ENCODE measurements around the gene RHOBTB3. TPM values are rescaled to one million over a fixed set of nuclear protein-coding genes. Genes with fewer than 3 reads are reported as not detected.
"Not testable (repeated sequence)": the region's sequence is repeated elsewhere in the genome, so short reads cannot be mapped to it uniquely, and the experiment has no call there.

The RHOBTB3 gene
- total RNA-seq, 2 donors from 2014 or later, result 0.95 to 2.1 TPM

- Mint-ChIP-seq H3K4me3 (no peak overlapping the region), H3K36me3 (ENCODE audit: low read depth) (no peaks in the 10 kb centered on the region), H3K4me1 (no peaks in the 10 kb centered on the region), H3K27me3 (peaks cover 6% of the 10 kb centered on the region), H3K9me3 (no peaks in the 10 kb centered on the region), H3K27ac (no peak overlapping the region)
- ATAC-seq (replicated peaks), result no peak
Observed at GRCh38 chr5:95709967-95710650, 21.0 kb upstream of the RHOBTB3 start.

DNA sequence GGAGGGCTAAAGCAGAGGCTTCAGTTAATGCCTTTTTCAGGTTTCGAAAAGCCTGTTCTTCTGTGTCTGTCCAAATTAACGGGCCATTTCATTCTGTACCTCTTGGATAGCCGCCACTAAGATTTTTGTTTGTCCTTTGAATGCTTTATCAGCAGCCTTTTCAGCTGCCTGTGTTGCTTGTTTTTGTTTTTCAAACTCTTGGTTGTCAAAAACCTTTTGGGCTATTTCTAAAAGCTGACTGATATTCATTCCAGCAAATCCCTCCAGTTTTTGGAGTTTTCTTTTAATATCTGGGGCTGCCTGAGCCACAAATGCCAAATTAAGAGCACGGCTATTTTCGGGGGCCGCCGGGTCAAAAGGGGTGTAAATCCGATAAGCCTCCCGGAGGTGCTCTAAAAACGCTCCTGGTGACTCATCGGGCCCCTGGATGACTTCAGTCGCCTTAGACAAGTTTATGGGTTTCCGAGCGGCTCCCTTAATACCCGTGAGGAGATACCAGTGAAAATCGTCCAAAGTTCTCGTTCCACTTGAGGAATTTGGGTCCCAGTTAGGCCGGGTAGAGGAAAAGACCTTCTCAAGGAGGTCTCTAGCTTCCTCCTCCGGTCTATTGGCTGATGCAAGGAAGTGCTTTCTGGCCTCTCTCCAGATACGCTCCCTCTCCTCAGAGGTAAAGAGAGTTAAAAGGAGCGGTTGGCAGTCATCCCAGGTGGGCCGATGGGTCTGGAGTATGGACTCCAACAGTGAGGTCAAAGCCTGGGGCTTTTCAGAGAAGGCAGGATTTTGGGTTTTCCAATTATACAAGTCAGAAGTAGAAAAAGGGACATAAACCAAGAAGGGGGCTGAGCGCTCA lies 20.3 kb upstream of the RHOBTB3 start:
- H3K27me3 Mint-ChIP-seq; H3K36me3 Mint-ChIP-seq (ENCODE audit: low read depth); H3K27ac Mint-ChIP-seq: not testable (repeated sequence)

DNA sequence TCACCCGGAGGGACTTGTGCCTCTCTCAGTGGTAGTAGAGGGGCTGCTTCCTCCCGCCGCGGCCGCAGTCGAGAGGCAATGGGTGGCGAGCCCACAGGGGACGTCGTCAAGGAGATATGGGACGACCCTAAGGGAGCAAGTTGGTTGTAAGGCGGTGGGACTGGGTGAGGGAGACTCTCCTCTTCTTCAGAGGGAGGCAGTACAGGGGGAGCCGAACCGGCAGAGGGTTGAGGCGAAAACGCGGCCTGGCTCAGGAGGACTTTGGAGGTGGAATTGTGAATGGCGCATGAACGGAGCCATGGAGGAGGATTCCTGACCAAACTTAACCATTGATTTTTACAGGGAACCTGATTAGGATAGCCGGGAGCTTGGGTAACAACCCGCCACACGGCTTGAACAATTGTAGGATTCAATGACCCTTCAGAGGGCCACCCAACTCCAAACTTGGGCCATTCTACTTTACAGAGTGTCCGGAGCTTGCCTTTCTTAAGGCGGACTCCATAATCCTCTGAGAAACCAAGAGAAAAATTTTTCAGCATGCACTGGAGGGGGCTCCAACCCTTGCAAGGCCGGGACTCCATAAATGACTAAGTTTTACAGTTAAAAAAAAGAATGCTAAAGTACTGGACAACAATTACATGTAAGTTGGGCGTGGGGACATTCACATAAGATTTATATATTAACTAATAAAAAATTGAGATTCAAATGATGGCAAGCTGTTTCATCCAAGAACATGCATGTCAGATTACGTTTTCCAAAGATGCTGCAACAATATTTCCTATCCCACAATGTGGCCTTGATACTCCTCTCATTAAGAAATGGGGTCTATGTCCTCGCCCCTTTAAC lies 19.4 kb upstream of the RHOBTB3 start:
- H3K27me3 Mint-ChIP-seq, result peaks cover 6% of the 10 kb centered on the region
- H3K4me1 Mint-ChIP-seq, result peaks cover 15% of the 10 kb centered on the region
- no peak overlapping the region for H3K27ac Mint-ChIP-seq
- no peak for ATAC-seq (replicated peaks)
- no peaks in the 10 kb centered on the region for H3K36me3 Mint-ChIP-seq (ENCODE audit: low read depth)
- H3K9me3 Mint-ChIP-seq, result no peaks in the 10 kb centered on the region
- H3K4me3 Mint-ChIP-seq, result no peak overlapping the region

More for the DNA sequence above, 20.3 kb upstream of the RHOBTB3 start:
- not testable (repeated sequence) for H3K9me3 Mint-ChIP-seq; ATAC-seq (replicated peaks); H3K4me3 Mint-ChIP-seq; H3K4me1 Mint-ChIP-seq

GRCh38 chr5:95712347-95712958 lies 18.7 kb upstream of the RHOBTB3 start:
- Mint-ChIP-seq H3K4me1 (peaks cover 15% of the 10 kb centered on the region), H3K4me3 (no peak overlapping the region), H3K36me3 (ENCODE audit: low read depth) (no peaks in the 10 kb centered on the region), H3K27me3 (peaks cover 2% of the 10 kb centered on the region), H3K27ac (no peak overlapping the region), H3K9me3 (no peaks in the 10 kb centered on the region)
- ATAC-seq (replicated peaks), result peak; percentile 87

DNA sequence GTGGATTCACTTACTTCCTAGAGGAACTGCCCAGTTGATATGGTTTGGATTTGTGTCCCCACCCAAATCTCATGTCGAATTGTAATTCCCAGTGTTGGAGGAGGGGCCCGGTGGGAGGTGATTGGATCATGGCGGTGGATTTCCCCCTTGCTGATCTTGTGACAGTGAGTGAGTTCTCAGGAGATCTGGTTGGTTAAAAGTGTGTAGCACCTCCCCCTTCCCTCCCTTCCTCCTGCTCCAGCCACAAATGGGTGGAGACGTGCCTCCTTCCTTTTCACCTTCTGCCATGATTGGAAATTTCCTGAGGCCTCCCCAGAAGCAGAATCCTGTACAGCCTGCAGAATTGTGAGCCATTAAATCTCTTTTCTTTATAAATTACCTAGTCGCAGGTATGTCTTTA lies 17.9 kb upstream of the RHOBTB3 start:
- not testable (repeated sequence) for H3K27me3 Mint-ChIP-seq; H3K36me3 Mint-ChIP-seq (ENCODE audit: low read depth); ATAC-seq (replicated peaks); H3K4me3 Mint-ChIP-seq; H3K27ac Mint-ChIP-seq; H3K9me3 Mint-ChIP-seq
- H3K4me1 Mint-ChIP-seq, result peaks cover 15% of the 10 kb centered on the region

GRCh38 chr5:95713960-95714710 lies 17.0 kb upstream of the RHOBTB3 start:
- ATAC-seq (replicated peaks), result no peak
- Mint-ChIP-seq H3K4me3 (no peak overlapping the region), H3K36me3 (ENCODE audit: low read depth) (no peaks in the 10 kb centered on the region), H3K4me1 (peaks cover 15% of the 10 kb centered on the region), H3K27me3 (no peaks in the 10 kb centered on the region), H3K9me3 (no peaks in the 10 kb centered on the region), H3K27ac (no peak overlapping the region)

DNA sequence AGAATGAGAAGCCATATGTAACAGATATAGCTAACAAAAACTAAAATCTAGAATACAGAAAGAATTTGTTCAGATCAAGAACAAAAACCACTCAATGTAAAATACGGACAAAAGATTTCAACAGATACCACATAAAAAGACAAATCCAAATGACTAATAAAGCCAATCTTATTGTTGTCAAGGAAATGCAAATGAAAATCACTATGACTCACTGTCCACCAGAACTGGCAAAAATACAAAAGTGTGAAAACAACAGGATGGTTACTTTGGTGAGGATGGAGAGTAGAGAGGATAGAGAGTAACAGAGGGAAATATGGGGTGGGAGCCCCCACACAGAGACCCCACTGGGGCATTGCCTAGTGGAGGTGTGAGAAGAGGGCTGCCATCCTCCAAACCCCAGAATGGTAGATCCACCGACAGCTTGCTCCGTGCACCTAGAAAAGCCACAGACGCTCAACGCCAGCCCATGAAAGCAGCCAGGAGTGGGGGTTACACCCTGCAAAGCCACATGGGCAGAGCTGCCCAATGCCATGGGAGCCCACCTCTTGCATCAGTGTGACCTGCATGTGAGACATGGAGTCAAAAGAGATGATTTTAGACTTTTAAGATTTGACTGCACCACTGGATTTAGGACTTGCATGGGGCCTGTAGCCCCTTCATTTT lies 15.2 kb upstream of the RHOBTB3 start:
- Mint-ChIP-seq H3K4me3 (peak overlapping the region; percentile 10), H3K27me3 (no peaks in the 10 kb centered on the region)

GRCh38 chr5:95717439-95717838 lies 13.7 kb upstream of the RHOBTB3 start:
- Mint-ChIP-seq H3K27me3 (no peaks in the 10 kb centered on the region), H3K36me3 (ENCODE audit: low read depth) (no peaks in the 10 kb centered on the region), H3K4me1 (peaks cover 15% of the 10 kb centered on the region), H3K4me3 (no peak overlapping the region), H3K27ac (no peak overlapping the region), H3K9me3 (no peaks in the 10 kb centered on the region)
- no peak for ATAC-seq (replicated peaks)

More for the DNA sequence above, 15.2 kb upstream of the RHOBTB3 start:
- Mint-ChIP-seq H3K4me1 (peaks cover 15% of the 10 kb centered on the region), H3K36me3 (ENCODE audit: low read depth) (no peaks in the 10 kb centered on the region), H3K27ac (peak overlapping the region; percentile 65), H3K9me3 (no peaks in the 10 kb centered on the region)
- peak; percentile 60 for ATAC-seq (replicated peaks)

- H3K36me3 Mint-ChIP-seq (ENCODE audit: low read depth), result no peaks in the 10 kb centered on the region
Observed at GRCh38 chr5:95718203-95718602, 12.9 kb upstream of the RHOBTB3 start.

DNA sequence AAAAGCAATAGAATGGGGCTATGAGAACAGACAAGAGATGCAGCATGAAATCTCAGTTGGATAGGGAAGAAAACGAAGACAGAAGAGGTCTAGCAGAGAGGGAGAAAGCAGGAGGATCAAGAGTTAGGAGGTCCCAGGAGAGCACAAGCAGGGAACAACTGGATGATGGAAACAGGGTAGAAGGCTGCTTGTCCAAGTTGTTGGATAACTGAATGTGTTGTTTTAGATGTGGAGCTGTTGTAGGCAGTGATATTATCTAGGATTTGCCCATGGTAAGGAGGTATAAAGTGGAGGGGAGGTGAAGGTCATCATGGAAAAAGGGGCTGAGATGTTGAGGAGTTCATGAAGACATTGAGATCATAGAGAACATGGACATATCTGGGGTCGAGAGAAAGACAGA lies 12.4 kb upstream of the RHOBTB3 start:
- H3K27ac Mint-ChIP-seq, result no peak overlapping the region
- H3K9me3 Mint-ChIP-seq, result no peaks in the 10 kb centered on the region
- ATAC-seq (replicated peaks), result no peak
- no peaks in the 10 kb centered on the region for H3K27me3 Mint-ChIP-seq
- H3K36me3 Mint-ChIP-seq (ENCODE audit: low read depth), result no peaks in the 10 kb centered on the region
- no peak overlapping the region for H3K4me3 Mint-ChIP-seq
- H3K4me1 Mint-ChIP-seq, result peaks cover 15% of the 10 kb centered on the region

More at GRCh38 chr5:95718203-95718602, 12.9 kb upstream of the RHOBTB3 start:
- Mint-ChIP-seq H3K27me3 (no peaks in the 10 kb centered on the region), H3K4me1 (peaks cover 15% of the 10 kb centered on the region), H3K27ac (no peak overlapping the region), H3K4me3 (no peak overlapping the region), H3K9me3 (no peaks in the 10 kb centered on the region)
- ATAC-seq (replicated peaks), result peak; percentile 82

DNA sequence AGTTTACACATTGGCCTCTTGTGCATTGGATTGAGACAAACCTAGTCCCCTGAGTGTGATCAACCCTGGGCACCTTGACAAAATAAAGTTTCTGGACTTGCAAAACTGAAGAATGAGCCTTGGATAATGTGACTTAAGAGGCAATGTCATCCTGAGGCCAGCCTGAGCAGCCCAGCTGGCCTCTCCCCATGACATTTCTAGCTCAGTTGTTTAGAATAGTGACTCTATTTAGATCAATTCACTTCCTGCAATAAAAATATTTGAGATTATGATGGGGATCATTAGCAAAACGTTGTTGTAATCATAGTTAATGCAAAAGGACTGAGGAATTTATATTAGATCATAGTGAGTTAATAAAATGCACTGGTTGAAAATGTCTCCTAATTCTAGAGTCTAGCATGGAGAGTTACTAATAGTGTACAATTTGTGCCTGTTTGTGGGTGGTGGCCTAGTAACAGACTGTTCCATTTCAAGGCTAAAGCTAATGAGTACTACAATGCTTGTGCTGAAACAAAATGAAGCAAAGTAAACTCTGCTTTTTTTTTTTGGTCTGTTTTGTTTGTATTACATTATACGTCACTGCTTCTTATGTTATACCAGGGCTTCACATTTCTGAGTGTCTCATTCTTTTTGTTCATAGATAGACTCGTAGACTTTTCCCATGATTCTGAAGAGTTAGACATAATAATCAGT lies 10.9 kb upstream of the RHOBTB3 start:
- no peaks in the 10 kb centered on the region for H3K27me3 Mint-ChIP-seq
- H3K9me3 Mint-ChIP-seq, result no peaks in the 10 kb centered on the region
- H3K36me3 Mint-ChIP-seq (ENCODE audit: low read depth), result no peaks in the 10 kb centered on the region
- no peak overlapping the region for H3K27ac Mint-ChIP-seq
- no peak overlapping the region for H3K4me3 Mint-ChIP-seq
- no peak for ATAC-seq (replicated peaks)
- peaks cover 14% of the 10 kb centered on the region for H3K4me1 Mint-ChIP-seq

DNA sequence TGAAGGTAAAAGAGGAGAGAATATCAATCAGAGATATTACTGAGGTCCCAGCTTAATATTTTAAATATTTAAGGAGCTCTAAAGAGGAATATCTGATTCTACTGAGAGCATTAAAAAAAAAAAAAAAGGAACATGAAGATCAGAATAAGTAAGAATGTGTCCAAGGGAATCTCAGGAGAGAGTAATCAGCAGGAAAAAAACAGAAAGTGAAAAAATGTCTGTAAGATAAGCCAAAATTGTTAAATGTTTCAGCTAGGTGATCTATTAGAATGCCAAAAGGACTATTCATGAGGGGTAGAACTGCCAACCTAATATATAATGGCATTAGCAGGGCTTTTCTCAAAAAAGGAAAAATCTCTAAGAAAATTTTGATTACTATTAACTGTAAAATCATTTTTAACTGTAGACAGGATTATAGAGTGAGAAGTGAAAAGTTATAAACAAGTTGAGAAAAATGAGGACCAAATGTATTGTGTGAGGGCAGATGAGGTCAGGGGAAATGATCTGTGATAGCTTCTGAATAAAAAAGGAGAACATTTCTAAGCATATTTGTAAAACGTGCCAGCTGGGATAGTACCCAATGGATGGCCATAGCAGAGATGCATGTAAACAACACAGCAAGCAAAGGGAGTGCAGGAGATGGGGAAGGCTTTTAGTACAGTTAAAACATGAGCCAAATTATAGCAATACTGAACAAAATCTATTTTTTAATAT lies 9.4 kb upstream of the RHOBTB3 start:
- ATAC-seq (replicated peaks), result no peak
- Mint-ChIP-seq H3K4me1 (no peaks in the 10 kb centered on the region), H3K27ac (no peak overlapping the region), H3K4me3 (no peak overlapping the region), H3K9me3 (no peaks in the 10 kb centered on the region), H3K36me3 (ENCODE audit: low read depth) (no peaks in the 10 kb centered on the region), H3K27me3 (no peaks in the 10 kb centered on the region)

All from activated T-helper 17 cell treated with anti-CD3 and anti-CD28 coated beads, Interleukin-2, amount 50 U/mL, for 72 hours (primary cell).